NOMO-1 treated with dmso at 0.1 percent for 144 hours (cell line): Measurements from ENCODE around the gene PDK1.

Source experiments
- DNase-seq: peaks from one replicate; lab custom pipeline; 2025; ENCODE audit not compliant: unreplicated experiment; lab: John Stamatoyannopoulos, UW

Gene PDK1

GRCh38 chr2:172596776-172597175 lies 40.9 kb downstream of the PDK1 start:
- DNase-seq = no peak

GRCh38 chr2:172597176-172597842 lies 41.4 kb downstream of the PDK1 start:
- DNase-seq = no peak

- DNase-seq = no peak
Observed at GRCh38 chr2:172599947-172600346, 44.1 kb downstream of the PDK1 start.

- DNase-seq = no peak
Observed at GRCh38 chr2:172600557-172601008, 44.7 kb downstream of the PDK1 start.

GRCh38 chr2:172606285-172606684 lies 50.4 kb downstream of the PDK1 start:
- no peak for DNase-seq

GRCh38 chr2:172607379-172607928 lies 51.6 kb downstream of the PDK1 start:
- no peak for DNase-seq

GRCh38 chr2:172609488-172609887 lies 53.6 kb downstream of the PDK1 start:
- DNase-seq = no peak

GRCh38 chr2:172612051-172612450 lies 56.2 kb downstream of the PDK1 start:
- DNase-seq = no peak

GRCh38 chr2:172613040-172613439 lies 57.1 kb downstream of the PDK1 start:
- no peak for DNase-seq

- DNase-seq = no peak
Observed at GRCh38 chr2:172613615-172614231, 57.8 kb downstream of the PDK1 start.

GRCh38 chr2:172614932-172615331 lies 59.0 kb downstream of the PDK1 start:
- no peak for DNase-seq

- no peak for DNase-seq
Observed at GRCh38 chr2:172615727-172616261, 59.9 kb downstream of the PDK1 start.

GRCh38 chr2:172617115-172617514 lies 61.2 kb downstream of the PDK1 start:
- no peak for DNase-seq

GRCh38 chr2:172623249-172623965 lies 67.5 kb downstream of the PDK1 start:
- DNase-seq = no peak

GRCh38 chr2:172624996-172625395 lies 69.1 kb downstream of the PDK1 start:
- no peak for DNase-seq

- DNase-seq = no peak
Observed at GRCh38 chr2:172627181-172627580, 71.3 kb downstream of the PDK1 start.

GRCh38 chr2:172628085-172628484 lies 72.2 kb downstream of the PDK1 start:
- DNase-seq = no peak

GRCh38 chr2:172629586-172629985 lies 73.7 kb downstream of the PDK1 start:
- DNase-seq = no peak

- DNase-seq = no peak
Observed at GRCh38 chr2:172630181-172630580, 74.3 kb downstream of the PDK1 start.

- DNase-seq = no peak
Observed at GRCh38 chr2:172634477-172634876, 78.6 kb downstream of the PDK1 start.

GRCh38 chr2:172635548-172635947 lies 79.7 kb downstream of the PDK1 start:
- DNase-seq = no peak

- DNase-seq = no peak
Observed at GRCh38 chr2:172639256-172639655, 83.4 kb downstream of the PDK1 start.
